Stimulated activated CD8-positive, alpha-beta memory T cell treated with anti-CD3 and anti-CD28 coated beads, Interleukin-4, amount 100 ng/mL, for 48 hours (primary cell): ENCODE measurements around the gene PDSS2.

Source experiments
- DNase-seq: peaks from one replicate; pipeline ENCODE4 v3.0.0-alpha.2; 2020

The PDSS2 gene

GRCh38 chr6:107259951-107260350 lies 199.4 kb downstream of the PDSS2 start:
- no peak for DNase-seq

- no peak for DNase-seq
These were observed 211.2 kb downstream of the PDSS2 start for GRCh38 chr6:107248147-107248546.

DNA sequence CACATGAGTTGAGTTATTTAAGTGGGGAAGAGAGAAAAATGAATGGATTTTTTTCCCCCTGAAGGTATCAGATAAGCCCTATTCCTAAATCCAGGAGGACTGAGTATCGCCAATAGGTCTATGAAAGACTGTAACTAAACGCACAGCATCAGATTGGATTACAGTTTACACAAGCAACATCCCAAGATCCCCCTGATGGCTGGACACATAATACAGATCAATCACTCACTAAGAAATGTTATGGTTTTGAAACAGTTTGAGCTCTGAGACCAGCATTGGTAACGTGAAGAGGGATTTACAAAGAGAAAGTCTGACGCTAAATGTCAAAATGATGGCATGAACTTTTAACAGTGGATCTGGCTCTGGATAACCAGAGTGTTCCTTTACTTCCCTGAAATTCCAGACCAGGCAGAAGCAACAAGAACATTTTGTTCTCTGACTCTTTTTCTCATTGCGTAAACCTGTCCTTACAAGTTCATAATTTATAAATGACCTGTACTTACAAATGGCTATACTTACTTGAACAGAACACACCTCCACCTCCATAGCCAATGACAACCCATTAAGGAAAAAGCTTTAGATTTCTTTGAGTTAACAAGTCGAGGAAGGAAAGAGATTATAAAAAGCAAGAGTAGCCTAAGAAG lies 212.3 kb downstream of the PDSS2 start:
- no peak for DNase-seq

DNA sequence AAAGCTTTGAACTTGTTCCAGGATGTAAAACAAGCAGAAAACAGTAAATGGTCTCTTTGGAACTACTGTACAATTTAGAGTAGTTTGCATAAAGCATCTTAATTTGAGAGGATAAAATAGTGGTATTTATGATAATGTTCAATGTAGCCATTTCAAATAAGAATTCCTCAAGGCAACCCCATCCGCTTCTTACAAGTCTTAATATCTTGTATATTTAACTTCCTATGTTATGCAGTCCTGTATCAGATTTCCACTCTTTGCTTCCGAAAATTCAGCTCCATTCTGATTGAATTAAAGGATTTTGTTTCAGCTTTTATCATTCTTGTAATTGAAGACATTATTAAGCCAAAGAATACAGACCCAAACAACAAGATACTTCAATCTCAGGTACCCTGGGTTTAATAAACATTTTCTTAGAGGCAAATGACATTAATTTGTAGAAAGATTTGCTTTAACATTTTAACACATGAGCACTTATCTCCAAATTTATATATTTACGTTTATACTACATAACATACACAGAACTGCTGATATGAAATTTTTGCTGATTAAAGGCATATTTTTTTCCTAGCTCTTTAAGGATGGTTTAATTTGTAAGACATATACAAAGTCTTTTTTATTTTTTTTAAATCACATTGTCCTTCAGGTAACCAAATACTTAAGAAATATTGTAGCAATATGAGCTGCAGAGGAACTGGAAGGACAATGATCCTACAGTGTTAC lies 213.0 kb downstream of the PDSS2 start:
- no peak for DNase-seq

GRCh38 chr6:107244742-107245480 lies 214.5 kb downstream of the PDSS2 start:
- DNase-seq, result no peak

DNA sequence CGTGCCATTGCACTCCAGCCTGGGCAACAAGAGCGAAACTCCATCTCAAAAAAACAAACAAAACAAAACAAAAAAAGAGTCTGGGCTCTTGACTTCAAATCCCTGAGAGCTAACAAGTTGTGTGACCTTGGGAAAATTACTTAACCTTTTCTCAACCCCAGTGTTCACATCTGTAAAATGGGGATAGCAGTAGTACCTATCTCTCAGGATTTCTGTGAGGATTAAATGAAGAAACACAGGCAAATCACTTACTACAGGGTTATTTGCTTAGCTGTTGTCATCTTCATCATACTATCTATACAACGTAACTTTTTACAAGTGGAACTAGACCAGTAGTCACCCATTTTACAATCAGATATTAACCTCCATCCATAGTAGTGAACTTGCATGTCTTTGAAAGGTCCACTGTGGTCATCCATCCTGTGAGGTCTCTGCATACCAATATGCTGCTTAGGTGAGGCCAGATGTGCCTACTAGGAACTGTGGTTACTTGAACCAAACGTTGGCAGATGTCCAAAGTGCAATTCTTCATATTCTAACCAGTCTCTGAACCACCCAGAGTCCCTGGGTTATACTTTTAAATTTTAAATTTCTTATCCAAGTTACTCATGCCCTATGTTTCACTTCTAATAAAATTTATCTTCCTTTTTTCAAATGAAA lies 215.2 kb downstream of the PDSS2 start:
- DNase-seq, result no peak

DNA sequence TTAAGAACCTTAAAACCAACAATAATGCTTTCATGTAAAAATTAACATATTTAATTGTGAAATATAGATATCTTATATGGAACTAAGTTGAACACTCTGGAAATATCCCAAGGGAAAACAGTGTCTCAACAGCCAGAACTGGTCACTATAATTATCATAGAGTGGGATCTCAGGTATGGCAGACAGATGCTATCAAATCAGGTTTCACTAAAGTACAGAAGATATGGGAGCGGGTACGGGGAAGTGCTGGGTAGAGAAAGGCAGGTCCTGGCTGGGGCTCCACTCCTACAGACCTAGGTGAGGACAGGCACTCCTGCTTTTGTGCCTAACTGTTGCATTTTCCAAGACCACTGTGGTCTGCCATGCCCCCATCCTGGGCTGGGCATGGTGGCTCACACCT lies 215.9 kb downstream of the PDSS2 start:
- DNase-seq, result no peak

GRCh38 chr6:107237992-107238660 lies 221.2 kb downstream of the PDSS2 start:
- DNase-seq, result no peak

DNA sequence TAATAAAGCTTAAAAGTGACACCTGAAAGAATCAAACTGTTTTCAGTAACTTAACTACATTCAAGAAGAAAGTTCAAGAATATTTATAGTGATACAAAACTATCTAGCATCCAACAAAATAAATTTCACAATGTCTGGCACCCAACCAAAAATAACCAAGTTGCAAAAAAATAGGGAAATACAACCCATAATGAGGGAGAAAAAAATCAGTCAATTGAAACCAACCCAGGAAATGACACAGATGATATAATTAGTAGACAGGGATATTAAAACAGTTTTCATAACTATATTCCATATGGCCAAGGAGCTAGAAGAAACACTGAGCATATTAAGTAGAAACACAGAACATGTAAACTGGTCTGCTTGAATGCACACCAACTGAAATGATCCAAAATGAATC lies 223.9 kb downstream of the PDSS2 start:
- no peak for DNase-seq

DNA sequence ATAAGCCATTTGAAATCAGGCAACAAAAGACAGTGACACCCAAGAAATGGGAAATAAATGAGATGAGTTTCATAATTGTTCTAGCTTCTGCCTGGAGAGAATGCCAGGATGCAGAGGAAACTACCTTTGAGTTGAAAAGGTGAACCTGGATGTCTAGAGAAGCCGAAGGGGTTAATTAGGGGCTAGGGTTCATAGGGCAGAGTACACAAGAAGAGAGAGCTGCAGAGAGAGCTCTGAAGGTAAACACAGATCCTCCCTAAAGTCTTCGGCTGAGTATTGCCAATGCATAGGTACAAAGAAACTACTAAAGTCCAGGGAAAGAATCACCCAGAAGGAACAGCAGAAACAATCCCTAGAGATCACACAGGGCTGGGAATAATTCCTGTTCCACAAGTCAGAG lies 224.4 kb downstream of the PDSS2 start:
- no peak for DNase-seq

- DNase-seq, result no peak
These were observed 228.1 kb downstream of the PDSS2 start for GRCh38 chr6:107231243-107231642.

DNA sequence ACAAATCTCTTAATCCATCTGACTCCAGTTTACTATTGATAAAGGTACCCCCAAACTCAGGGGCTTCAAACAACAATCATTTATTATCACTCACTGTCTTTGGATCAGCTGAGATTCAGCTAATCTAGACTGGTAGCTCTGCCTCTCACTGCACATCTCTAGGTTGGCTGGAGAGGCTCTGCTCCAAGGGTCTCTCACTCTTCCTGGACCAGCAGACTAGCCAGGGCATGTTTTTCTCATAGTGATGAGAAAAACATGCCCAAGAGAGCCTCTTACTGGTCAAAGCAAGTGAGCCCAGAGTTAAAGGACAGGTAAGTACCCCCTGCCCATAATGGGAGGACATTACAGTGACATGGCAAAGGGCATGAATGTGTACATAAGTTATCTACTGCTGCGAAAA lies 228.9 kb downstream of the PDSS2 start:
- no peak for DNase-seq

DNA sequence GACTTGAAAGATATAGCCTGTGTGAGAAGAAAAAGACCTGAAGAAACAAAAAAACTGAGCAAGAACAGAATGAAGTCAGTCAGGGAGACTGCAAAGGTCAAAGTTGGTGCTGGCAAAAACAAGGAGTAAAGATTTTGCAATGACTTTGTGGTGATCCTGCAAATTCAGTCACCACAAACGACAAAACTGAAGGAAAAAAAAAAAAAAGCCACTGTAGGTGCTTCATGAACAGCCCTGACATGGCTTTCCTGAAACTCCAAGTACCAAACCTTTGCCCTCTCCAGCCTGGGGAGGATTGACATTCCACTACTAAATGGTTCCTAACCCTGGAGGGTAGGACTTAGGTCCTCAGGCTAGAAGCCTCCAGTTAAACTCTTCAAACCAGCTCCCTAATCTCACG lies 229.3 kb downstream of the PDSS2 start:
- DNase-seq, result no peak

DNA sequence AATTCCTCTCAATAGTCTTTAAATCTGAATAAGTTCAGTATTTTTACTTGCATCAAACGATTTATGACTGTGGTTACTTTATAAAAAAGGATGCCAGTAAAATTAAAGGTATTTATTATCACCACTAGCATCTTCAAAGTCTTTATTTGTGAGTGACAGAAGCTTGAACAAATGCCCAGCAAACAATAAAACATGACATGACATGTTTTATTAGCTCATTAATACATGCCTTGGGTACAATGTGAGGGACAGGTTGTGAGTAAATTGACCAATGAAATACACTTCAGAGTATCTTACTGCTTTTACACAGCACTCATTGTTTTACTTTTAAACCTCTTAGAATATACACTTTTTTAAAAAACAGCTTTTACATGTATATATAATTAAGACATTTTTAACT lies 230.6 kb downstream of the PDSS2 start:
- DNase-seq, result no peak

DNA sequence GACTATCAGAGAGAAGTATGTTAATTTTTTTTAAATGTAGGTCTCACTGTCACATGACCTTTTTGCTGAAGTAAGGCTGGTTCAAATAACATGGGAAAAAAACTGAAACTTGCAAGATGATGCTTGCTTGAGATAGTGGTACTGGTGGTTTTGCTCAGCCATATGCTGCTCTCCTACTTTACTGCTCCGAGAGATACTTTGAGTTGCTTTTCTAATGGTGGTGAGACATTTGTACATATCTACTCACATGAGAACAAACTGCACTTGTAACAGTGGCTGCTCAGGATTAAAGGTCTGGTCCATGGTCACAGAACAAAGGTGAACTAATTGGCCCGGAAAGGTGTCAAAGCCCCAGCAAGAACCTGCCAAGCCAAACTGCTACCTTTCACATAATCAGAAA lies 237.8 kb downstream of the PDSS2 start:
- DNase-seq, result no peak

DNA sequence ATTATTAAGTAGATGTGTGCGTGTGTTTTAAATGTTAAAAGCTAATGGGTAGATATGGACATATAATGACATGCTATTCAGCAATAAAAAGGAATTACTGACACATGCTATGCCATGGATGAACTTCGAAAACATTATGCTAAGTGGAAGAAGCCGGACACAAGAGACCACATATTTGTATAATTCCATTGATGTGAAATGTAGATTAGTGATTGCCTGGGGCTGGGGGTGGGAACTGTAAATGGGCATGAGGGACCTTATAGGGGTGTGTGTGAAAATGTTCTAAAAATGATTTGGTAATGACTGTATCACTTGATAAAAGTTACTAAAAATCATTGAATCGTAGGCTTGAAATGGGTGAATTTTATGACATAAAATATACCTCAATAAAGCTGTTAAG lies 239.5 kb downstream of the PDSS2 start:
- DNase-seq, result no peak

- no peak for DNase-seq
These were observed 241.2 kb downstream of the PDSS2 start for GRCh38 chr6:107218142-107218541.

DNA sequence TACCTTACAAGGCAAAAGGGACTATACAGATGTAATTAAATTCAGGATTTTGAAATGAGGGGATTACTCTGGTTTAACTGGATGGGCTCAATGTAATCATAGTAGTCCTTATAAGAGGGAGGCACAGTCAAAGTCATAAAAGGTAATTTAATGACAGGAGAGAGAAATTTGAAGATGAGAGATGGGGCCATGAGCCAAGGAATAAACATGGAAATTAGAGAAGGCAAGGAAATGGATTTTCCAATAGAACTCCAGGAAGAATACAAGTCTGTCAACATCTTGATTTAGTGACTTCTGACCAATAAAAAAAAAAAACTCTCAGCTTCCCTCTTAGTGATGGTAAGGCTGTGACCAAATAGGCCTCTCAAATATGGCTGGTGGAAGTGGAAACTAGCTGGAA lies 242.1 kb downstream of the PDSS2 start:
- no peak for DNase-seq

- DNase-seq, result no peak
These were observed 243.0 kb downstream of the PDSS2 start for GRCh38 chr6:107216197-107216933.

- no peak for DNase-seq
These were observed 244.0 kb downstream of the PDSS2 start for GRCh38 chr6:107215334-107215733.

DNA sequence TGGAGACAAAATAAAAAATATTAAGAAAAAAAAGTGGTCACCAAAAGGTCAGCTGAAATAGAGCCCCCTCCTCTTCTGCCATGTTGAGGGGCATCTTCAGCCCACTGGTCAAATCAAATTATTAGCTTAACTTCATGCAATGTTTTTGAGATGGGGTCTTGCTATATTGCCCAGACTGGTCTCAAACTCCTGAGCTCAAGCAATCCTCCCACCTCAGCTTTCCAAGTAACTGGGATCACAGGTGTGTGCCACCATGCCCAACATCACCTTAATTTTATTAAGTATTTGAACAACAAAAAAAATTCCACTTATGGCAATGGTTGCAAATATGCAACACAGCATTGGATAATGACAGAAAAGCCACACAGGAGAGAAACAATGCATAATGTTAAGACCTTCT lies 244.7 kb downstream of the PDSS2 start:
- no peak for DNase-seq
